ENCODE measurements around the gene GLCE. TPM values are rescaled to one million over a fixed set of nuclear protein-coding genes. Genes with fewer than 3 reads are reported as not detected.

GLCE gene
- total and polyA plus RNA-seq, 4 donors = 6.8 to 26.3 (median 13.7) TPM

GRCh38 chr15:69200832-69201745, 40.7 kb downstream of the GLCE start:
- Histone ChIP-seq H3K4me3 (ENCODE audit: low read depth in 1 of 3, low read length in 3 of 3) (no peak overlapping the region), H3K27ac (ENCODE audit: low read depth in 1 of 2, low read length in 2 of 2) (no peak overlapping the region), H3K27me3 (ENCODE audit: control insufficient read depth in 4 of 4, insufficient read depth in 4 of 4, low read length in 3 of 4) (no peaks in the 10 kb centered on the region), H3K9me3 (ENCODE audit: control insufficient read depth in 4 of 4, low read length in 3 of 4) (no peaks in the 10 kb centered on the region), H3K36me3 (ENCODE audit: control insufficient read depth in 4 of 4, insufficient read depth in 3 of 4, low read depth in 1 of 4, low read length in 3 of 4) (peaks cover 0 to 2% (median 0%) of the 10 kb centered on the region in 4 donors), H3K9ac (ENCODE audit: low read depth in 1 of 2, low read length in 2 of 2) (no peak overlapping the region), H3K4me1 (ENCODE audit: control insufficient read depth in 4 of 4, insufficient read depth in 4 of 4, low read length in 3 of 4) (peaks cover 0 to 7% (median 1%) of the 10 kb centered on the region in 4 donors)
- 75% methylated on average over 1 of the region's 1 CpG for WGBS
- DNase-seq (ENCODE audit: low spot score) = no peak
- TF ChIP-seq EGR1 (IDR thresholded peaks at IDR 0.05; ENCODE audit: low read depth in 2 of 2) = no peak

GRCh38 chr15:69206079-69206478, 45.6 kb downstream of the GLCE start:
- Histone ChIP-seq H3K27me3 (ENCODE audit: control insufficient read depth in 4 of 4, insufficient read depth in 4 of 4, low read length in 3 of 4) (no peaks in the 10 kb centered on the region), H3K9me3 (ENCODE audit: control insufficient read depth in 4 of 4, low read length in 3 of 4) (no peaks in the 10 kb centered on the region), H3K36me3 (ENCODE audit: control insufficient read depth in 4 of 4, insufficient read depth in 3 of 4, low read depth in 1 of 4, low read length in 3 of 4) (no peaks in the 10 kb centered on the region), H3K4me1 (ENCODE audit: control insufficient read depth in 4 of 4, insufficient read depth in 4 of 4, low read length in 3 of 4) (peaks cover 1 to 21% (median 4%) of the 10 kb centered on the region in 4 donors), H3K9ac (ENCODE audit: low read depth in 1 of 2, low read length in 2 of 2) (no peak overlapping the region), H3K4me3 (ENCODE audit: low read depth in 1 of 3, low read length in 3 of 3) (no peak overlapping the region), H3K27ac (ENCODE audit: low read depth in 1 of 2, low read length in 2 of 2) (peak overlapping the region in 1 of 2 donors; percentile 11)
- no peak for DNase-seq (ENCODE audit: low spot score)
- TF ChIP-seq MAX (IDR thresholded peaks at IDR 0.05) (no peak), EGR1 (IDR thresholded peaks at IDR 0.05; ENCODE audit: low read depth in 2 of 2) (no peak), RXRA (IDR thresholded peaks at IDR 0.05) (peak in 1 of 2 donors; percentile 22), HNF4A (conservative IDR thresholded peaks at IDR 0.05) (peak; percentile 37 to 47), ATF3 (IDR thresholded peaks at IDR 0.05) (peak; percentile 13)
- 13% methylated on average over 1 of the region's 1 CpG for WGBS

GRCh38 chr15:69209661-69210060, 49.2 kb downstream of the GLCE start:
- H3K9ac ChIP-seq (ENCODE audit: low read depth in 1 of 2, low read length in 2 of 2) = no peak overlapping the region
- no peak overlapping the region for H3K27ac ChIP-seq (ENCODE audit: low read depth in 1 of 2, low read length in 2 of 2)
- no peak overlapping the region for H3K4me3 ChIP-seq (ENCODE audit: low read depth in 1 of 3, low read length in 3 of 3)
- no peaks in the 10 kb centered on the region for H3K9me3 ChIP-seq (ENCODE audit: control insufficient read depth in 4 of 4, low read length in 3 of 4)
- H3K27me3 ChIP-seq (ENCODE audit: control insufficient read depth in 4 of 4, insufficient read depth in 4 of 4, low read length in 3 of 4) = no peaks in the 10 kb centered on the region
- peaks cover 1 to 20% (median 4%) of the 10 kb centered on the region in 4 donors for H3K4me1 ChIP-seq (ENCODE audit: control insufficient read depth in 4 of 4, insufficient read depth in 4 of 4, low read length in 3 of 4)
- no peak for TF ChIP-seq HNF4G (IDR thresholded peaks at IDR 0.05)
- TF ChIP-seq FOXA2 (IDR thresholded peaks at IDR 0.05) = no peak
- TF ChIP-seq REST (IDR thresholded peaks at IDR 0.05) = no peak
- TF ChIP-seq ZBTB33 (IDR thresholded peaks at IDR 0.05) = no peak
- TF ChIP-seq EGR1 (IDR thresholded peaks at IDR 0.05; ENCODE audit: low read depth in 2 of 2) = no peak
- no peak for TF ChIP-seq YY1 (IDR thresholded peaks at IDR 0.05)
- TF ChIP-seq RXRA (IDR thresholded peaks at IDR 0.05) = no peak
- no peak for TF ChIP-seq MAX (IDR thresholded peaks at IDR 0.05)
- no peak for TF ChIP-seq CTCF (IDR thresholded peaks at IDR 0.05; ENCODE audit: low read depth, low read length, missing input control)
- no peak for TF ChIP-seq SP1 (IDR thresholded peaks at IDR 0.05)
- no peak for TF ChIP-seq JUND (IDR thresholded peaks at IDR 0.05)
- no peak for TF ChIP-seq GABPA (IDR thresholded peaks at IDR 0.05 in 1 of 2, conservative IDR thresholded peaks at IDR 0.05 in 1 of 2)
- no peak for TF ChIP-seq FOXA1 (IDR thresholded peaks at IDR 0.05)
- TF ChIP-seq ATF3 (IDR thresholded peaks at IDR 0.05) = no peak
- no peak for TF ChIP-seq TAF1 (conservative IDR thresholded peaks at IDR 0.05)
- TF ChIP-seq HNF4A (conservative IDR thresholded peaks at IDR 0.05) = no peak
- no peak for TF ChIP-seq RAD21 (IDR thresholded peaks at IDR 0.05)
- TF ChIP-seq NR2F2 (IDR thresholded peaks at IDR 0.05) = no peak
- DNase-seq (ENCODE audit: low spot score) = no peak
- 87% methylated on average over 1 of the region's 1 CpG for WGBS
- H3K36me3 ChIP-seq (ENCODE audit: control insufficient read depth in 4 of 4, insufficient read depth in 3 of 4, low read depth in 1 of 4, low read length in 3 of 4) = no peaks in the 10 kb centered on the region

All from liver (tissue), 9 donors.